Body of pancreas (tissue), 4 donors: ENCODE results near the gene ADGRD2.

ENCODE experiments used
- POLR2A ChIP-seq, 3 donors: fragments of 450-650 bp; IDR thresholded peaks; one replicate each; pipeline ENCODE4 v1.6.1; 2016; ENCODE audit warnings: antibody characterized with exemption in 3 of 3, mild to moderate bottlenecking in 2 of 3
- TF ChIP-seq, protein P1 (sequence below), 7 experiments: fragments of 450-650 bp in 4 of 7; fragments of 200-600 bp in 3 of 7; sonication (generic) in 3 of 7; IDR thresholded peaks; one replicate each; pipeline ENCODE4 v1.5.1; 2016 to 2019; ENCODE audit warnings: antibody characterized with exemption in 7 of 7

- TF ChIP-seq, protein P1, sequence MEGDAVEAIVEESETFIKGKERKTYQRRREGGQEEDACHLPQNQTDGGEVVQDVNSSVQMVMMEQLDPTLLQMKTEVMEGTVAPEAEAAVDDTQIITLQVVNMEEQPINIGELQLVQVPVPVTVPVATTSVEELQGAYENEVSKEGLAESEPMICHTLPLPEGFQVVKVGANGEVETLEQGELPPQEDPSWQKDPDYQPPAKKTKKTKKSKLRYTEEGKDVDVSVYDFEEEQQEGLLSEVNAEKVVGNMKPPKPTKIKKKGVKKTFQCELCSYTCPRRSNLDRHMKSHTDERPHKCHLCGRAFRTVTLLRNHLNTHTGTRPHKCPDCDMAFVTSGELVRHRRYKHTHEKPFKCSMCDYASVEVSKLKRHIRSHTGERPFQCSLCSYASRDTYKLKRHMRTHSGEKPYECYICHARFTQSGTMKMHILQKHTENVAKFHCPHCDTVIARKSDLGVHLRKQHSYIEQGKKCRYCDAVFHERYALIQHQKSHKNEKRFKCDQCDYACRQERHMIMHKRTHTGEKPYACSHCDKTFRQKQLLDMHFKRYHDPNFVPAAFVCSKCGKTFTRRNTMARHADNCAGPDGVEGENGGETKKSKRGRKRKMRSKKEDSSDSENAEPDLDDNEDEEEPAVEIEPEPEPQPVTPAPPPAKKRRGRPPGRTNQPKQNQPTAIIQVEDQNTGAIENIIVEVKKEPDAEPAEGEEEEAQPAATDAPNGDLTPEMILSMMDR (IDR thresholded peaks at IDR 0.05), result no peak
- no peak for TF ChIP-seq POLR2A (IDR thresholded peaks at IDR 0.05)
Measured at GRCh38 chr9:124415852-124416484, 34.3 kb upstream of the ADGRD2 start.
